GM18870 (cell line): ENCODE data around the gene TTC33.

Experiments
- ATAC-seq: cut with Tn5 transposase; IDR thresholded peaks from one replicate; pipeline ENCODE4 v1.9.1; 2021; ENCODE audit warnings: moderate library complexity; ENCODE audit not compliant: unreplicated experiment

The TTC33 gene

GRCh38 chr5:40547994-40548575, 207.7 kb downstream of the TTC33 start:
- no peak for ATAC-seq

- no peak for ATAC-seq
Observed at GRCh38 chr5:40547557-40547956, 208.2 kb downstream of the TTC33 start.

GRCh38 chr5:40540301-40540700, 215.5 kb downstream of the TTC33 start:
- no peak for ATAC-seq

GRCh38 chr5:40524677-40525076, 231.1 kb downstream of the TTC33 start:
- no peak for ATAC-seq

GRCh38 chr5:40521925-40522324, 233.8 kb downstream of the TTC33 start:
- ATAC-seq: no peak

GRCh38 chr5:40521108-40521785, 234.5 kb downstream of the TTC33 start:
- ATAC-seq: no peak

GRCh38 chr5:40518485-40518917, 237.3 kb downstream of the TTC33 start:
- ATAC-seq: no peak

GRCh38 chr5:40515476-40515875, 240.3 kb downstream of the TTC33 start:
- no peak for ATAC-seq

- ATAC-seq: no peak
Observed at GRCh38 chr5:40514976-40515375, 240.8 kb downstream of the TTC33 start.

- ATAC-seq: no peak
Observed at GRCh38 chr5:40511801-40512200, 244.0 kb downstream of the TTC33 start.

GRCh38 chr5:40507095-40507494, 248.7 kb downstream of the TTC33 start:
- no peak for ATAC-seq

- no peak for ATAC-seq
Observed at GRCh38 chr5:40505031-40505430, 250.7 kb downstream of the TTC33 start.

- no peak for ATAC-seq
Observed at GRCh38 chr5:40503439-40503838, 252.3 kb downstream of the TTC33 start.

- peak; percentile 75 for ATAC-seq
Observed at GRCh38 chr5:40502736-40503135, 253.0 kb downstream of the TTC33 start.

- no peak for ATAC-seq
Observed at GRCh38 chr5:40501711-40502444, 253.9 kb downstream of the TTC33 start.

GRCh38 chr5:40499518-40500273, 256.1 kb downstream of the TTC33 start:
- ATAC-seq: no peak

GRCh38 chr5:40499007-40499406, 256.8 kb downstream of the TTC33 start:
- ATAC-seq: no peak

- no peak for ATAC-seq
Observed at GRCh38 chr5:40497573-40497972, 258.2 kb downstream of the TTC33 start.

GRCh38 chr5:40495237-40495635, 260.5 kb downstream of the TTC33 start:
- ATAC-seq: no peak

GRCh38 chr5:40494631-40495236, 261.0 kb downstream of the TTC33 start:
- ATAC-seq: no peak

GRCh38 chr5:40492056-40492455, 263.7 kb downstream of the TTC33 start:
- ATAC-seq: no peak
